Fibroblast of skin of right quadriceps (primary cell): ENCODE data around the gene ATP1A2.

ENCODE experiments used
- DNase-seq: peaks from one replicate; pipeline ENCODE4 v3.0.0-alpha.2; 2013

The ATP1A2 gene

GRCh38 chr1:160186246-160186645 lies 70.7 kb downstream of the ATP1A2 start:
- DNase-seq: no peak

GRCh38 chr1:160186729-160187128 lies 71.2 kb downstream of the ATP1A2 start:
- no peak for DNase-seq

- no peak for DNase-seq
Observed at GRCh38 chr1:160187407-160187806, 71.8 kb downstream of the ATP1A2 start.

- DNase-seq: no peak
Observed at GRCh38 chr1:160188341-160188740, 72.8 kb downstream of the ATP1A2 start.

GRCh38 chr1:160189649-160190625 lies 74.4 kb downstream of the ATP1A2 start, which contains the start of gene CASQ1:
TSS of gene CASQ1 (plus strand) at chr1:160190575. CDS start at chr1:160190752, 177 bp downstream.
- peak; percentile 47 for DNase-seq

GRCh38 chr1:160191756-160192155 lies 76.2 kb downstream of the ATP1A2 start:
- DNase-seq: no peak

GRCh38 chr1:160192234-160192633 lies 76.7 kb downstream of the ATP1A2 start:
- no peak for DNase-seq
